Measurements from ENCODE around the gene CKAP2L. TPM values are rescaled to one million over a fixed set of nuclear protein-coding genes. Genes with fewer than 3 reads are reported as not detected.
A peak's percentile ranks its signal among the peaks of the same experiment; 100 is the strongest.

Gene CKAP2L
- total RNA-seq, 1 donor, result 10.4 TPM

GRCh38 chr2:112705575-112705974 lies 58.8 kb downstream of the CKAP2L start:
- no peak for TF ChIP-seq CTCF (IDR thresholded peaks at IDR 0.05; ENCODE audit: insufficient read depth, low read depth, low read length)
- peak; percentile 64 for DNase-seq (ENCODE audit: low read depth)
- H3K4me3 ChIP-seq (ENCODE audit: low read depth, low read length), result no peak overlapping the region

GRCh38 chr2:112703684-112704083 lies 60.7 kb downstream of the CKAP2L start:
- DNase-seq (ENCODE audit: low read depth), result no peak
- no peak overlapping the region for H3K4me3 ChIP-seq (ENCODE audit: low read depth, low read length)
- no peak for TF ChIP-seq CTCF (IDR thresholded peaks at IDR 0.05; ENCODE audit: insufficient read depth, low read depth, low read length)

GRCh38 chr2:112701052-112701451 lies 63.4 kb downstream of the CKAP2L start:
- H3K4me3 ChIP-seq (ENCODE audit: low read depth, low read length), result no peak overlapping the region
- no peak for TF ChIP-seq CTCF (IDR thresholded peaks at IDR 0.05; ENCODE audit: insufficient read depth, low read depth, low read length)
- DNase-seq (ENCODE audit: low read depth), result no peak

- peak; percentile 59 for DNase-seq (ENCODE audit: low read depth)
- no peak for TF ChIP-seq CTCF (IDR thresholded peaks at IDR 0.05; ENCODE audit: insufficient read depth, low read depth, low read length)
- H3K4me3 ChIP-seq (ENCODE audit: low read depth, low read length), result no peak overlapping the region
Observed at GRCh38 chr2:112699984-112700667, 64.3 kb downstream of the CKAP2L start.

GRCh38 chr2:112698834-112699515 lies 65.4 kb downstream of the CKAP2L start:
- H3K4me3 ChIP-seq (ENCODE audit: low read depth, low read length), result no peak overlapping the region
- no peak for DNase-seq (ENCODE audit: low read depth)
- TF ChIP-seq CTCF (IDR thresholded peaks at IDR 0.05; ENCODE audit: insufficient read depth, low read depth, low read length), result no peak

GRCh38 chr2:112694182-112694581 lies 70.2 kb downstream of the CKAP2L start:
- TF ChIP-seq CTCF (IDR thresholded peaks at IDR 0.05; ENCODE audit: insufficient read depth, low read depth, low read length), result no peak
- no peak overlapping the region for H3K4me3 ChIP-seq (ENCODE audit: low read depth, low read length)
- DNase-seq (ENCODE audit: low read depth), result no peak

Data from fibroblast of villous mesenchyme (primary cell).